ENCODE results near the gene KDM1A.

DNA sequence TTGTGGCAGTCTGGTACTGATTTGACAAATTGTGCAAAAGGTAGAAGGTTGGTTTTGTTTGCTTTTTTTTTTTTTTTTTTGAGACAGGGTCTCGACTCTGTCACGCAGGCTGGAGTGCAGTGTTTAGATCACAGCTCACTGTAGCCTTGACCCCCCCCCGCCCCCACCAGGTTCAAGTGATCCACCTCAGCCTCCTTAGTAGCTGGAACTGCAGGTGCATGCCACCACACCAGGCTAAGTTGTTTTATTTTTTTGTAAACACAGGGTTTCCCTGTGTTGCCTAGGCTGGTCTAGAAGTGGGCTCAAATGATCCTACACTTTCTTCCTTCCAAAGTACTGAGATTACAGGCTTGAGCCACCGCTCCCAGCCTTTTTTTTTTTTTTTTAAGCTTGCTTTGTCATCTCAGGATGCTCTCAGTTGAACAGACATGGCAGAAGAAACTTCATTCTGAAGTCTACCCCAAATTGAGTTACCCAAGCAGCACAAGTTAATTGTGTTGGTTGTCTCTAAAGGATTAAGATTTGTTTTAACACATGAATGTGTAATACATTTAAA lies 8.2 kb downstream of the KDM1A start:
- TF ChIP-seq, protein P1, sequence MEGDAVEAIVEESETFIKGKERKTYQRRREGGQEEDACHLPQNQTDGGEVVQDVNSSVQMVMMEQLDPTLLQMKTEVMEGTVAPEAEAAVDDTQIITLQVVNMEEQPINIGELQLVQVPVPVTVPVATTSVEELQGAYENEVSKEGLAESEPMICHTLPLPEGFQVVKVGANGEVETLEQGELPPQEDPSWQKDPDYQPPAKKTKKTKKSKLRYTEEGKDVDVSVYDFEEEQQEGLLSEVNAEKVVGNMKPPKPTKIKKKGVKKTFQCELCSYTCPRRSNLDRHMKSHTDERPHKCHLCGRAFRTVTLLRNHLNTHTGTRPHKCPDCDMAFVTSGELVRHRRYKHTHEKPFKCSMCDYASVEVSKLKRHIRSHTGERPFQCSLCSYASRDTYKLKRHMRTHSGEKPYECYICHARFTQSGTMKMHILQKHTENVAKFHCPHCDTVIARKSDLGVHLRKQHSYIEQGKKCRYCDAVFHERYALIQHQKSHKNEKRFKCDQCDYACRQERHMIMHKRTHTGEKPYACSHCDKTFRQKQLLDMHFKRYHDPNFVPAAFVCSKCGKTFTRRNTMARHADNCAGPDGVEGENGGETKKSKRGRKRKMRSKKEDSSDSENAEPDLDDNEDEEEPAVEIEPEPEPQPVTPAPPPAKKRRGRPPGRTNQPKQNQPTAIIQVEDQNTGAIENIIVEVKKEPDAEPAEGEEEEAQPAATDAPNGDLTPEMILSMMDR (IDR thresholded peaks at IDR 0.05) = no peak
- TF ChIP-seq POLR2A (IDR thresholded peaks at IDR 0.05) = no peak
